ENCODE data around the gene INPP4A. TPM values are rescaled to one million over a fixed set of nuclear protein-coding genes. Genes with fewer than 3 reads are reported as not detected.
A peak's percentile ranks its signal among the peaks of the same experiment; 100 is the strongest.

Gene INPP4A
- total and polyA plus RNA-seq, 2 of the 13 experiments (the other 11 are each of a cell fraction or from before 2014, with no cell fraction given): 10.1 to 10.9 TPM

DNA sequence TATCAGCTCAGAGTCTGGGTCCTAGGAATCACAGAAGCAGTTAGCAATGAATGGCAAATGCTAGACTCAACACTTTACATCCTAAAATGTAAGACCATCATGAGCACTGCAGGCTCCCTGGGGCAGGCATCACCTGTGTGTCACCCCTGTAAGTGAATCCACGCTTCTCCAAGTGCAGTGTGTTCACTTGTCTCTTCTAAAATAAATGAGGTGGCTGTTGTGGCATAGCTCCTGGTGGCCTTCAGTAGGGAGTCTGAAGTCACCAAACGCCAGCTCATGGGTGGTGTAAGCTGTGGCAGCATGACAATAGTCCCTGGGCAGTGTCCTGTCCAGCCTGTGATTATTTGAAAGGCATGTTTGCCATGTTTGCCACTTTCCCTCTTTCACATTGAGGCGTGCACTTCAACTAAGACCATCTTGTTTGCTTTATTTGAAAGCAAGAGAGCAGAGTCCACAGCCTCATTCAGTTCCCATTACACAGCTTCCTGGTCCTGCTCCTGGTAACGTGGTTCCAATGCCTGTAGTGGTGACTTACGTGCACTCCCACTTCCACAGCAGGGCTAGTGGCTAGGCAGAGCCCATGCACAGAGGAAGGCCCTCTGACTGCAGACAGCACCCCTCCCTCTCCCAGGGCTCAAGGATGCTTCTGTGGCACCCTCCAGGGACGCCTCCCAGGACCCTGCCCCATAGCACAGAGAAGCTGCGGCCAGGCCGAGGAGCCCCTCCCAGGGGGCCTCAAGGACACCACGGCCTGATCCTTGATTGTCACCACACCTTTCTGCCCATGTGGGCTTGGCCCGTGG is 139.4 kb downstream of the INPP4A start (continued):
- TF ChIP-seq, protein P1, sequence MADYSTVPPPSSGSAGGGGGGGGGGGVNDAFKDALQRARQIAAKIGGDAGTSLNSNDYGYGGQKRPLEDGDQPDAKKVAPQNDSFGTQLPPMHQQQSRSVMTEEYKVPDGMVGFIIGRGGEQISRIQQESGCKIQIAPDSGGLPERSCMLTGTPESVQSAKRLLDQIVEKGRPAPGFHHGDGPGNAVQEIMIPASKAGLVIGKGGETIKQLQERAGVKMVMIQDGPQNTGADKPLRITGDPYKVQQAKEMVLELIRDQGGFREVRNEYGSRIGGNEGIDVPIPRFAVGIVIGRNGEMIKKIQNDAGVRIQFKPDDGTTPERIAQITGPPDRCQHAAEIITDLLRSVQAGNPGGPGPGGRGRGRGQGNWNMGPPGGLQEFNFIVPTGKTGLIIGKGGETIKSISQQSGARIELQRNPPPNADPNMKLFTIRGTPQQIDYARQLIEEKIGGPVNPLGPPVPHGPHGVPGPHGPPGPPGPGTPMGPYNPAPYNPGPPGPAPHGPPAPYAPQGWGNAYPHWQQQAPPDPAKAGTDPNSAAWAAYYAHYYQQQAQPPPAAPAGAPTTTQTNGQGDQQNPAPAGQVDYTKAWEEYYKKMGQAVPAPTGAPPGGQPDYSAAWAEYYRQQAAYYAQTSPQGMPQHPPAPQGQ (CRISPR knock-in tag; IDR thresholded peaks at IDR 0.05; ENCODE audit: borderline replicate concordance): no peak
- TF ChIP-seq ZNF782 (CRISPR knock-in tag; IDR thresholded peaks at IDR 0.05; ENCODE audit: borderline replicate concordance): 0 out of 2 replicates have a peak, but pooled peaks have one; percentile 56
- TF ChIP-seq, protein P2, sequence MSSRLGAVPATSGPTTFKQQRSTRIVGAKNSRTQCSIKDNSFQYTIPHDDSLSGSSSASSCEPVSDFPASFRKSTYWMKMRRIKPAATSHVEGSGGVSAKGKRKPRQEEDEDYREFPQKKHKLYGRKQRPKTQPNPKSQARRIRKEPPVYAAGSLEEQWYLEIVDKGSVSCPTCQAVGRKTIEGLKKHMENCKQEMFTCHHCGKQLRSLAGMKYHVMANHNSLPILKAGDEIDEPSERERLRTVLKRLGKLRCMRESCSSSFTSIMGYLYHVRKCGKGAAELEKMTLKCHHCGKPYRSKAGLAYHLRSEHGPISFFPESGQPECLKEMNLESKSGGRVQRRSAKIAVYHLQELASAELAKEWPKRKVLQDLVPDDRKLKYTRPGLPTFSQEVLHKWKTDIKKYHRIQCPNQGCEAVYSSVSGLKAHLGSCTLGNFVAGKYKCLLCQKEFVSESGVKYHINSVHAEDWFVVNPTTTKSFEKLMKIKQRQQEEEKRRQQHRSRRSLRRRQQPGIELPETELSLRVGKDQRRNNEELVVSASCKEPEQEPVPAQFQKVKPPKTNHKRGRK (CRISPR knock-in tag; IDR thresholded peaks at IDR 0.05): 0 out of 2 replicates have a peak, but pooled peaks have one; percentile 50
- TF ChIP-seq HDAC6 (IDR thresholded peaks at IDR 0.05; ENCODE audit: low read depth, low read length): no peak
- 0 out of 2 replicates have a peak, but pooled peaks have one; percentile 44 for TF ChIP-seq ZNF557 (CRISPR knock-in tag; IDR thresholded peaks at IDR 0.05)
- TF ChIP-seq SNAPC2 (CRISPR knock-in tag; IDR thresholded peaks at IDR 0.05): no peak
- no peak for TF ChIP-seq NFIC (IDR thresholded peaks at IDR 0.05; ENCODE audit: low read length)
- TF ChIP-seq, protein P3, sequence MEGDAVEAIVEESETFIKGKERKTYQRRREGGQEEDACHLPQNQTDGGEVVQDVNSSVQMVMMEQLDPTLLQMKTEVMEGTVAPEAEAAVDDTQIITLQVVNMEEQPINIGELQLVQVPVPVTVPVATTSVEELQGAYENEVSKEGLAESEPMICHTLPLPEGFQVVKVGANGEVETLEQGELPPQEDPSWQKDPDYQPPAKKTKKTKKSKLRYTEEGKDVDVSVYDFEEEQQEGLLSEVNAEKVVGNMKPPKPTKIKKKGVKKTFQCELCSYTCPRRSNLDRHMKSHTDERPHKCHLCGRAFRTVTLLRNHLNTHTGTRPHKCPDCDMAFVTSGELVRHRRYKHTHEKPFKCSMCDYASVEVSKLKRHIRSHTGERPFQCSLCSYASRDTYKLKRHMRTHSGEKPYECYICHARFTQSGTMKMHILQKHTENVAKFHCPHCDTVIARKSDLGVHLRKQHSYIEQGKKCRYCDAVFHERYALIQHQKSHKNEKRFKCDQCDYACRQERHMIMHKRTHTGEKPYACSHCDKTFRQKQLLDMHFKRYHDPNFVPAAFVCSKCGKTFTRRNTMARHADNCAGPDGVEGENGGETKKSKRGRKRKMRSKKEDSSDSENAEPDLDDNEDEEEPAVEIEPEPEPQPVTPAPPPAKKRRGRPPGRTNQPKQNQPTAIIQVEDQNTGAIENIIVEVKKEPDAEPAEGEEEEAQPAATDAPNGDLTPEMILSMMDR (CRISPR knock-in tag; IDR thresholded peaks at IDR 0.05): no peak; the same call in 1 of the 2 replicates
- TF ChIP-seq NFE2L2 (IDR thresholded peaks at IDR 0.05; ENCODE audit: low read length): no peak; the same call in 1 of the 2 replicates
- no peak for TF ChIP-seq HOXD1 (CRISPR knock-in tag; IDR thresholded peaks at IDR 0.05)
- no peak for TF ChIP-seq ZNF451 (CRISPR knock-in tag; IDR thresholded peaks at IDR 0.05)
- TF ChIP-seq ZNF234 (CRISPR knock-in tag; conservative IDR thresholded peaks at IDR 0.05): no peak
- TF ChIP-seq, protein P4, sequence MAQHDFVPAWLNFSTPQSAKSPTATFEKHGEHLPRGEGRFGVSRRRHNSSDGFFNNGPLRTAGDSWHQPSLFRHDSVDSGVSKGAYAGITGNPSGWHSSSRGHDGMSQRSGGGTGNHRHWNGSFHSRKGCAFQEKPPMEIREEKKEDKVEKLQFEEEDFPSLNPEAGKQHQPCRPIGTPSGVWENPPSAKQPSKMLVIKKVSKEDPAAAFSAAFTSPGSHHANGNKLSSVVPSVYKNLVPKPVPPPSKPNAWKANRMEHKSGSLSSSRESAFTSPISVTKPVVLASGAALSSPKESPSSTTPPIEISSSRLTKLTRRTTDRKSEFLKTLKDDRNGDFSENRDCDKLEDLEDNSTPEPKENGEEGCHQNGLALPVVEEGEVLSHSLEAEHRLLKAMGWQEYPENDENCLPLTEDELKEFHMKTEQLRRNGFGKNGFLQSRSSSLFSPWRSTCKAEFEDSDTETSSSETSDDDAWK (CRISPR knock-in tag; IDR thresholded peaks at IDR 0.05): no peak
- TF ChIP-seq, protein P5, sequence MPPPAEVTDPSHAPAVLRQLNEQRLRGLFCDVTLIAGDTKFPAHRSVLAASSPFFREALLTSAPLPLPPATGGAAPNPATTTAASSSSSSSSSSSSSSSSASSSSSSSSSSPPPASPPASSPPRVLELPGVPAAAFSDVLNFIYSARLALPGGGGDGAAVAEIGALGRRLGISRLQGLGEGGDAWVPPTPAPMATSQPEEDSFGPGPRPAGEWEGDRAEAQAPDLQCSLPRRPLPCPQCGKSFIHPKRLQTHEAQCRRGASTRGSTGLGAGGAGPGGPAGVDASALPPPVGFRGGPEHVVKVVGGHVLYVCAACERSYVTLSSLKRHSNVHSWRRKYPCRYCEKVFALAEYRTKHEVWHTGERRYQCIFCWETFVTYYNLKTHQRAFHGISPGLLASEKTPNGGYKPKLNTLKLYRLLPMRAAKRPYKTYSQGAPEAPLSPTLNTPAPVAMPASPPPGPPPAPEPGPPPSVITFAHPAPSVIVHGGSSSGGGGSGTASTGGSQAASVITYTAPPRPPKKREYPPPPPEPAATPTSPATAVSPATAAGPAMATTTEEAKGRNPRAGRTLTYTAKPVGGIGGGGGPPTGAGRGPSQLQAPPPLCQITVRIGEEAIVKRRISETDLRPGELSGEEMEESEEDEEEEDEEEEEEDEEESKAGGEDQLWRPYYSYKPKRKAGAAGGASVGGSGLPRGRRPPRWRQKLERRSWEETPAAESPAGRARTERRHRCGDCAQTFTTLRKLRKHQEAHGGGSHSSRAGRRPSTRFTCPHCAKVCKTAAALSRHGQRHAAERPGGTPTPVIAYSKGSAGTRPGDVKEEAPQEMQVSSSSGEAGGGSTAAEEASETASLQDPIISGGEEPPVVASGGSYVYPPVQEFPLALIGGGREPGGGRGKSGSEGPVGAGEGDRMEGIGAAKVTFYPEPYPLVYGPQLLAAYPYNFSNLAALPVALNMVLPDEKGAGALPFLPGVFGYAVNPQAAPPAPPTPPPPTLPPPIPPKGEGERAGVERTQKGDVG (CRISPR knock-in tag; IDR thresholded peaks at IDR 0.05; ENCODE audit: borderline replicate concordance): peak; percentile 84; the same call in 1 of the 2 replicates
- no peak for TF ChIP-seq ZNF180 (CRISPR knock-in tag; IDR thresholded peaks at IDR 0.05; ENCODE audit: borderline replicate concordance, low read depth)
